SK-N-SH (cell line): ENCODE data around the gene DZIP1. TPM values are rescaled to one million over a fixed set of nuclear protein-coding genes. Genes with fewer than 3 reads are reported as not detected.

Experiments used
- CTCF ChIA-PET: fragments of 300-600, 350-600 bp; formaldehyde crosslinking; extraction: SDS; loops from one replicate; lab custom pipeline; 2021; lab: Yijun Ruan, JAX
- POLR2A ChIA-PET: fragments of 350-600 bp; sonication (Branson Sonifier 250); formaldehyde crosslinking; extraction: SDS; loops from one replicate; lab custom pipeline; 2020; ENCODE audit warnings: antibody characterized with exemption, inconsistent platforms; lab: Yijun Ruan, JAX
- DNase-seq: peaks from one replicate; pipeline ENCODE4 v3.0.0; 2012
- H2AFZ ChIP-seq: fragments of 200-600 bp; sonication (generic); 2 replicates; pipeline ENCODE4 v1.8.1; 2016; ENCODE audit warnings: antibody characterized with exemption, mild to moderate bottlenecking, low read depth
- H3F3A ChIP-seq: fragments of 200-600 bp; sonication (generic); replicated peaks from 2 replicates; pipeline ENCODE3; 2016; ENCODE audit warnings: antibody characterized with exemption, mild to moderate bottlenecking; ENCODE audit not compliant: insufficient read depth
- H3K27ac ChIP-seq, 2 experiments: fragments of 200-500 bp in 1 of 2; fragments of 200-600 bp in 1 of 2; sonication (Bioruptor generic) in 1 of 2; sonication (generic), shearing (Covaris generic) in 1 of 2; 2 replicates each; pipeline versions ENCODE4 v1.5.1 to v1.6.1; 2014 to 2016; ENCODE audit warnings: low read depth in 2 of 2, inconsistent platforms in 1 of 2, low read length in 1 of 2, mild to moderate bottlenecking in 1 of 2, mixed read lengths in 1 of 2
- H3K27me3 ChIP-seq: fragments of 200-600 bp; sonication (generic), shearing (Covaris generic); 2 replicates; pipeline ENCODE4 v1.6.1; 2016; ENCODE audit warnings: mixed run types; ENCODE audit not compliant: insufficient read depth
- H3K36me3 ChIP-seq, 2 experiments: fragments of 200-500 bp in 1 of 2; fragments of 200-600 bp in 1 of 2; sonication (Bioruptor generic) in 1 of 2; sonication (generic) in 1 of 2; replicated peaks in 1 of 2; 2 replicates each; pipeline versions ENCODE3 to v1.5.1; 2014 to 2016; ENCODE audit warnings: low read length in 1 of 2, mild to moderate bottlenecking in 1 of 2; ENCODE audit not compliant: insufficient read depth in 2 of 2, control insufficient read depth in 1 of 2
- H3K4me1 ChIP-seq, 2 experiments: fragments of 200-500 bp in 1 of 2; fragments of 200-600 bp in 1 of 2; sonication (Bioruptor generic) in 1 of 2; sonication (generic), shearing (Covaris generic) in 1 of 2; 2 replicates each; pipeline versions ENCODE4 v1.5.1 to v1.6.1; 2014 to 2016; ENCODE audit warnings: low read depth in 1 of 2, low read length in 1 of 2, mixed run types in 1 of 2; ENCODE audit not compliant: insufficient read depth in 2 of 2, control insufficient read depth in 1 of 2
- H3K4me2 ChIP-seq: fragments of 200-600 bp; sonication (generic), shearing (Covaris generic); 2 replicates; pipeline ENCODE4 v1.6.1; 2017; ENCODE audit warnings: mixed run types
- H3K4me3 ChIP-seq, 2 experiments: fragments of 200-500 bp in 1 of 2; fragments of 200-600 bp in 1 of 2; sonication (Bioruptor generic) in 1 of 2; sonication (generic), shearing (Covaris generic) in 1 of 2; 2 replicates each; pipeline versions ENCODE4 v1.5.1 to v1.8.1; 2014 to 2016; ENCODE audit warnings: low read depth in 2 of 2, inconsistent platforms in 1 of 2, low read length in 1 of 2, mild to moderate bottlenecking in 1 of 2, mixed read lengths in 1 of 2, moderate library complexity in 1 of 2
- H3K79me2 ChIP-seq: fragments of 200-600 bp; sonication (generic); 2 replicates; pipeline ENCODE4 v1.8.1; 2017; ENCODE audit warnings: mild to moderate bottlenecking; ENCODE audit not compliant: insufficient read depth
- H3K9ac ChIP-seq: fragments of 200-600 bp; sonication (generic); 2 replicates; pipeline ENCODE4 v1.6.1; 2017; ENCODE audit warnings: mixed run types
- H3K9me2 ChIP-seq: fragments of 200-600 bp; sonication (generic); 2 replicates; pipeline ENCODE4 v1.6.1; 2017; ENCODE audit warnings: mixed run types
- H3K9me3 ChIP-seq: fragments of 200-600 bp; sonication (generic); 2 replicates; pipeline ENCODE4 v1.6.1; 2017; ENCODE audit warnings: mixed run types, mild to moderate bottlenecking, moderate library complexity
- H4K20me1 ChIP-seq: fragments of 200-600 bp; sonication (generic); 2 replicates; pipeline ENCODE4 v1.6.1; 2017; ENCODE audit warnings: mild to moderate bottlenecking, mixed run types; ENCODE audit not compliant: insufficient read depth
- ELF1 ChIP-seq: IDR thresholded peaks from 2 replicates; pipeline ENCODE4 v1.4.0; 2012
- EP300 ChIP-seq, 2 experiments: IDR thresholded peaks; 2 replicates each; pipeline versions ENCODE4 v1.4.0 to v1.6.1; 2012; ENCODE audit warnings: borderline replicate concordance in 1 of 2, low read depth in 1 of 2, low read length in 1 of 2
- FOSL2 ChIP-seq: IDR thresholded peaks from 2 replicates; pipeline ENCODE4 v1.4.0; 2012; ENCODE audit warnings: low read depth, mild to moderate bottlenecking, moderate library complexity, borderline replicate concordance
- FOXJ3 ChIP-seq: sonication (generic); formaldehyde crosslinking; IDR thresholded peaks from 2 replicates; pipeline ENCODE4 v1.5.1; 2020; ENCODE audit warnings: mild to moderate bottlenecking, missing genetic modification reagents
- GABPA ChIP-seq: IDR thresholded peaks from 2 replicates; pipeline ENCODE4 v1.4.0; 2012; ENCODE audit warnings: low read depth, mild to moderate bottlenecking
- GATA2 ChIP-seq: sonication (generic); formaldehyde crosslinking; IDR thresholded peaks from 2 replicates; pipeline ENCODE4 v1.5.0; 2020; ENCODE audit warnings: mild to moderate bottlenecking, missing genetic modification reagents
- IRF3 ChIP-seq: fragments of 150-350 bp; IDR thresholded peaks from 2 replicates; pipeline ENCODE4 v1.6.1; 2016; ENCODE audit warnings: mild to moderate bottlenecking, low read depth, low read length
- JUND ChIP-seq: IDR thresholded peaks from 2 replicates; pipeline ENCODE4 v1.4.0; 2012
- MAX ChIP-seq: IDR thresholded peaks from 2 replicates; pipeline ENCODE4 v1.4.0; 2012; ENCODE audit warnings: low read depth
- MEF2A ChIP-seq: IDR thresholded peaks from 2 replicates; pipeline ENCODE4 v1.4.0; 2012; ENCODE audit warnings: low read depth, borderline replicate concordance
- NFIC ChIP-seq: IDR thresholded peaks from 2 replicates; pipeline ENCODE4 v1.4.0; 2012; ENCODE audit warnings: borderline replicate concordance
- NRF1 ChIP-seq: IDR thresholded peaks from 2 replicates; pipeline ENCODE4 v1.6.1; 2012; ENCODE audit warnings: low read depth, mild to moderate bottlenecking, low read length
- PBX3 ChIP-seq: IDR thresholded peaks from 2 replicates; pipeline ENCODE4; 2012
- RFX5 ChIP-seq: IDR thresholded peaks from 2 replicates; pipeline ENCODE4 v1.6.1; 2012; ENCODE audit warnings: mild to moderate bottlenecking, improper control_type of control experiment, low read length
- SMC3 ChIP-seq: IDR thresholded peaks from 2 replicates; pipeline ENCODE4 v1.6.1; 2012; ENCODE audit warnings: low read depth, low read length, improper control_type of control experiment
- USF1 ChIP-seq: IDR thresholded peaks from 2 replicates; pipeline ENCODE4 v1.4.0; 2012; ENCODE audit warnings: low read depth, borderline replicate concordance
- WGBS: methylation state at CpG from one replicate; pipeline ENCODE4 v1.1.6; 2017; ENCODE audit warnings: low lambda C conversion rate; 5-methylcytosine and 5-hydroxymethylcytosine counted together
- polyA plus RNA-seq, 3 experiments: library from polyadenylated mRNA; depleted of rRNA; stranded (reverse); fragments of >200 nt; gene quantifications; 2 replicates each; pipeline ENCODE4 v1.2.3, GENCODE V29; 2012

DZIP1 gene
- polyA plus RNA-seq, 1 of the 3 experiments (the other 2 are of a cell fraction) = 15.0 TPM

- TF ChIP-seq FOXJ3 (CRISPR knock-in tag) = no peak
- no peak for TF ChIP-seq EP300 (IDR thresholded peaks at IDR 0.05; ENCODE audit: borderline replicate concordance in 1 of 2, low read depth in 1 of 2, low read length in 1 of 2)
Measured at GRCh38 chr13:95588134-95588533, 56.4 kb downstream of the DZIP1 start (continued).

- TF ChIP-seq PBX3 = no peak
- no peaks in the 10 kb centered on the region for H3K9me3 ChIP-seq
- H3F3A ChIP-seq = peaks cover 3% of the 10 kb centered on the region
- H3K4me3 ChIP-seq = no peak overlapping the region
- no peaks in the 10 kb centered on the region for H3K9me2 ChIP-seq
- H3K27me3 ChIP-seq = no peaks in the 10 kb centered on the region
- H3K79me2 ChIP-seq = no peaks in the 10 kb centered on the region
- no peak overlapping the region for H3K4me2 ChIP-seq
- no peak overlapping the region for H2AFZ ChIP-seq
- no peak overlapping the region for H3K27ac ChIP-seq
- no peaks in the 10 kb centered on the region for H3K4me1 ChIP-seq
- ChIA-PET POLR2A (no interaction called here), CTCF (interaction anchor here (0.7 to 1.6 kb wide), 2 partner anchors 18 to 48 kb away, joined by 3 to 4 read pairs; no protein-coding TSS in a partner anchor)
- 96% methylated on average over 4 of the region's 4 CpGs for WGBS
- no peaks in the 10 kb centered on the region for H4K20me1 ChIP-seq
- DNase-seq = no peak
- peaks cover 74 to 82% of the 10 kb centered on the region in 2 experiments for H3K36me3 ChIP-seq
- no peak overlapping the region for H3K9ac ChIP-seq
Measured at GRCh38 chr13:95585867-95586266, 58.6 kb downstream of the DZIP1 start.

- 80% methylated on average over 3 of the region's 3 CpGs for WGBS
- H3K4me3 ChIP-seq = no peak overlapping the region
- TF ChIP-seq NRF1 = no peak
- TF ChIP-seq SMC3 = no peak
- TF ChIP-seq RFX5 = no peak
- TF ChIP-seq IRF3 = no peak
- no peak for TF ChIP-seq ELF1
- TF ChIP-seq FOSL2 = no peak
- no peak for TF ChIP-seq MAX
- no peak for TF ChIP-seq GABPA
- no peak for TF ChIP-seq GATA2 (CRISPR knock-in tag)
- no peak for TF ChIP-seq JUND
- no peak for TF ChIP-seq USF1
- TF ChIP-seq PBX3 = no peak
- TF ChIP-seq NFIC = no peak
- TF ChIP-seq MEF2A = no peak
- no peak for TF ChIP-seq FOXJ3 (CRISPR knock-in tag)
- H2AFZ ChIP-seq = no peak overlapping the region
- H3K4me2 ChIP-seq = no peak overlapping the region
- H4K20me1 ChIP-seq = no peaks in the 10 kb centered on the region
- POLR2A ChIA-PET = no interaction called here
- CTCF ChIA-PET = no interaction called here
- no peaks in the 10 kb centered on the region for H3K79me2 ChIP-seq
- peaks cover 12% of the 10 kb centered on the region for H3F3A ChIP-seq
- H3K27ac ChIP-seq = no peak overlapping the region
- no peaks in the 10 kb centered on the region; a peak in 1 of 4 replicates for H3K4me1 ChIP-seq
- no peak overlapping the region for H3K9ac ChIP-seq
- no peak for DNase-seq
- H3K27me3 ChIP-seq = no peaks in the 10 kb centered on the region
- H3K36me3 ChIP-seq = peaks cover 49 to 66% of the 10 kb centered on the region in 2 experiments
- H3K9me3 ChIP-seq = no peaks in the 10 kb centered on the region
- no peaks in the 10 kb centered on the region for H3K9me2 ChIP-seq
Measured at GRCh38 chr13:95579303-95579702, 65.2 kb downstream of the DZIP1 start.
